Peyer's patch (tissue), 4 donors: ENCODE results near the gene GOLGA1.

ENCODE experiments used
- POLR2A ChIP-seq, 2 donors: fragments of 450-650 bp; IDR thresholded peaks; one replicate each; pipeline ENCODE4 v1.5.1; 2017; ENCODE audit warnings: antibody characterized with exemption in 2 of 2, mild to moderate bottlenecking in 2 of 2, moderate library complexity in 2 of 2
- TF ChIP-seq, protein P1 (sequence below), 6 experiments: fragments of 450-650 bp in 4 of 6; fragments of 200-600 bp in 2 of 6; sonication (generic) in 1 of 6; IDR thresholded peaks; one replicate each; pipeline ENCODE4 v1.5.1; 2017 to 2019; ENCODE audit warnings: antibody characterized with exemption in 6 of 6, mild to moderate bottlenecking in 3 of 6, moderate library complexity in 1 of 6

DNA sequence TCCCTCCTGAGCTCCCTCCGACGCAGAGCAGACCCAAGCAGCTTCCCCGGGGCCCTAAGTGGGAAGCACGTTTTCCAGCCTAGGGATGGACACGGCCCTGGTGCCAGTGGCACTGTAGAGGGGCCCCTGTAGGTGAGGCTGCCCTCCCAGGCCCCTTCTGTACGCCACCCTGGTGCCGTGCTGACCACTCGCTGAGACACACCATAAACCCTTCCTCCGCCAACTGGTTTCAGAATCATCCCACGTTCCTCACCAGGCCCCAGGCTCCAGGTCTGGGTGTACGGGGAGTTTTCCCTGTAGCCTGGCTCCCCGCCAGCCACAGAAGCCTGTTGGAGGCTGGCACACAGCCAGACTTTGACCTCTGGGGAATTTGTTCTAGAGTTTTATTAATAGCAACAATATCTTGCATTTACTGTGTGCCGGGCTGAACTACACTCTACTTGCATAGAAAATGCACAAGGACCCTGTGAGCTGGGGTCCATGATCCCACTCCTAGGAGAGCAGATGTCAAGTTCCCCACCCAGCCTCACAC lies 105.8 kb downstream of the GOLGA1 start:
- TF ChIP-seq, protein P1, sequence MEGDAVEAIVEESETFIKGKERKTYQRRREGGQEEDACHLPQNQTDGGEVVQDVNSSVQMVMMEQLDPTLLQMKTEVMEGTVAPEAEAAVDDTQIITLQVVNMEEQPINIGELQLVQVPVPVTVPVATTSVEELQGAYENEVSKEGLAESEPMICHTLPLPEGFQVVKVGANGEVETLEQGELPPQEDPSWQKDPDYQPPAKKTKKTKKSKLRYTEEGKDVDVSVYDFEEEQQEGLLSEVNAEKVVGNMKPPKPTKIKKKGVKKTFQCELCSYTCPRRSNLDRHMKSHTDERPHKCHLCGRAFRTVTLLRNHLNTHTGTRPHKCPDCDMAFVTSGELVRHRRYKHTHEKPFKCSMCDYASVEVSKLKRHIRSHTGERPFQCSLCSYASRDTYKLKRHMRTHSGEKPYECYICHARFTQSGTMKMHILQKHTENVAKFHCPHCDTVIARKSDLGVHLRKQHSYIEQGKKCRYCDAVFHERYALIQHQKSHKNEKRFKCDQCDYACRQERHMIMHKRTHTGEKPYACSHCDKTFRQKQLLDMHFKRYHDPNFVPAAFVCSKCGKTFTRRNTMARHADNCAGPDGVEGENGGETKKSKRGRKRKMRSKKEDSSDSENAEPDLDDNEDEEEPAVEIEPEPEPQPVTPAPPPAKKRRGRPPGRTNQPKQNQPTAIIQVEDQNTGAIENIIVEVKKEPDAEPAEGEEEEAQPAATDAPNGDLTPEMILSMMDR (IDR thresholded peaks at IDR 0.05) = no peak
- no peak for TF ChIP-seq POLR2A (IDR thresholded peaks at IDR 0.05)
